Spleen (tissue), 11 donors: ENCODE measurements around the gene PCYT1B. TPM values are rescaled to one million over a fixed set of nuclear protein-coding genes. Genes with fewer than 3 reads are reported as not detected.

ENCODE experiments used
- DNase-seq: peaks from one replicate; pipeline ENCODE4 v3.0.0-alpha.2; 2020
- H3K27ac ChIP-seq, 8 donors: fragments of 200-600 bp; sonication (generic) in 7 of 8; 1 replicate in 4 of 8; 2 replicates in 4 of 8; pipeline versions ENCODE4 v1.5.0 to v1.8.0; 2016 to 2021; ENCODE audit warnings: inconsistent platforms in 4 of 8, mild to moderate bottlenecking in 4 of 8, moderate library complexity in 1 of 8
- H3K27me3 ChIP-seq, 7 donors: fragments of 200-600 bp; sonication (generic) in 6 of 7; replicated peaks in 1 of 7; 1 replicate in 4 of 7; 2 replicates in 3 of 7; pipeline versions ENCODE4 v1.5.0 to v1.8.0; 2016 to 2021; ENCODE audit warnings: inconsistent platforms in 3 of 7, mild to moderate bottlenecking in 1 of 7
- H3K36me3 ChIP-seq, 6 donors: fragments of 200-600 bp; sonication (generic) in 5 of 6; 1 replicate in 4 of 6; 2 replicates in 2 of 6; pipeline versions ENCODE4 v1.5.0 to v1.8.0; 2016 to 2021; ENCODE audit warnings: inconsistent platforms in 2 of 6
- H3K4me1 ChIP-seq, 6 donors: fragments of 200-600 bp; sonication (generic) in 5 of 6; 1 replicate in 3 of 6; 2 replicates in 3 of 6; pipeline versions ENCODE4 v1.5.0 to v1.8.0; 2016 to 2021; ENCODE audit warnings: inconsistent platforms in 3 of 6
- H3K4me3 ChIP-seq, 8 donors: fragments of 200-600 bp; sonication (generic) in 7 of 8; 1 replicate in 4 of 8; 2 replicates in 4 of 8; pipeline versions ENCODE4 v1.5.0 to v1.8.0; 2016 to 2021; ENCODE audit warnings: inconsistent platforms in 4 of 8, mild to moderate bottlenecking in 4 of 8, moderate library complexity in 2 of 8
- H3K9me3 ChIP-seq, 8 donors: fragments of 200-600 bp; sonication (generic) in 7 of 8; 1 replicate in 4 of 8; 2 replicates in 4 of 8; pipeline versions ENCODE4 v1.5.0 to v1.8.0; 2016 to 2021; ENCODE audit warnings: inconsistent platforms in 4 of 8
- POLR2A ChIP-seq, 3 donors: fragments of 450-650 bp; IDR thresholded peaks; one replicate each; pipeline ENCODE4 v1.5.1; 2017; ENCODE audit warnings: antibody characterized with exemption in 3 of 3, mild to moderate bottlenecking in 1 of 3
- POLR2AphosphoS5 ChIP-seq, 3 donors: sonication (generic); formaldehyde crosslinking; IDR thresholded peaks; one replicate each; pipeline ENCODE4 v1.5.1; 2017; ENCODE audit warnings: antibody characterized with exemption in 3 of 3
- WGBS, 5 donors: extraction: QIAGEN DNeasy Blood & Tissue Kit in 3 of 5; methylation state at CpG; one replicate each; pipeline versions ENCODE4 v1.1.5 to v1.1.7; 2013 to 2018; 5-methylcytosine and 5-hydroxymethylcytosine counted together
- intact Hi-C: fragments of 100-400 bp; cut with DNase I; formaldehyde crosslinking; loops from one replicate; pipeline ENCODE4 v1.15.0; 2023; ENCODE audit warnings: low total_unique reads
- polyA plus RNA-seq, 3 donors: library from polyadenylated mRNA; stranded (reverse); fragments of 200-250 nt; gene quantifications; one replicate each; pipeline ENCODE4 v1.2.1, GENCODE V29; 2013
- small RNA-seq, 4 donors: library from RNA; depleted of rRNA; stranded (forward); fragments of <200 nt; gene quantifications; one replicate each; pipeline ENCODE3, GENCODE V24; 2016
- total RNA-seq, 7 donors: library from RNA; depleted of rRNA in 3 of 7; stranded (reverse); fragments of >200 nt in 3 of 7; fragmentation: NEBNext Ultra II Directional in 4 of 7; extraction: Animal tissue kit (Norgen Biotek cat#: 25700) in 4 of 7; gene quantifications; one replicate each; pipeline versions ENCODE4 v1.1.0 to v1.2.1, GENCODE V29; 2016 to 2021
- TF ChIP-seq, protein P1 (sequence below), 11 experiments: fragments of 200-600 bp in 7 of 11; fragments of 450-650 bp in 4 of 11; sonication (generic) in 4 of 11; IDR thresholded peaks in 8 of 11; conservative IDR thresholded peaks in 3 of 11; 1 replicate in 7 of 11; 2 replicates in 4 of 11; pipeline versions ENCODE4 v1.4.0 to v1.8.0; 2016 to 2021; ENCODE audit warnings: antibody characterized with exemption in 11 of 11, inconsistent platforms in 4 of 11, mild to moderate bottlenecking in 1 of 11
- donor health status: healthy with polysubstance abuse.
- donor health status: DM: no; HTN: no; CAD: no; lungs with moderate emphysema.
- donor health status: DM: no; HTN: no; CAD: no.
- donor health status: Bipolar disorder and iron deficiency.
- donor health status: healthy.
- donor health status: DM: no; HTN: no; CAD: no.
- donor health status: DM: yes; HTN: yes; CAD: no.

The PCYT1B gene
- total and polyA plus RNA-seq, 10 donors, result 0.02 to 1.5 (median 0.67) TPM

DNA sequence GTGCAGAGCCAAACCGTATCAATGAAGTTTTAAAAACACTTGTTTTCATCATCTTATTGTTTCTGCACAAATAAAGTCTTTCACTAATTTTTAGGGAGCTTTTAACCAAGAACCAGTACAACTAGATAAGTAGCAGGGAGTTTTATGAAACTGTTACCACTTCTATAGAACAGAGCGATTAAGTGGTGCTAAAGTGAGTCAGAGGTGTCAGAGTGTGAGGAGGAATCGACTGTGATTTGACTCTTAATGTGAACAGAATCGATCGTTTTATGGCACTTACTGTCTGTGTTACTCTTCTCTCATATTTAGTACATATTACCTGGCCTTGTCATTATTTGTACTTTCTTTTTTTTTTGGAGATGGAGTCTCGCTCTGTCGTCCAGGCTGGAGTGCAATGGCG, 138.8 kb downstream of the PCYT1B start:
- Histone ChIP-seq H3K4me1 (no peaks in the 10 kb centered on the region), H3K27me3 (no peaks in the 10 kb centered on the region), H3K36me3 (peaks cover 0 to 86% (median 5%) of the 10 kb centered on the region in 6 donors), H3K27ac (no peak overlapping the region), H3K4me3 (no peak overlapping the region), H3K9me3 (no peaks in the 10 kb centered on the region)
- TF ChIP-seq, protein P1, sequence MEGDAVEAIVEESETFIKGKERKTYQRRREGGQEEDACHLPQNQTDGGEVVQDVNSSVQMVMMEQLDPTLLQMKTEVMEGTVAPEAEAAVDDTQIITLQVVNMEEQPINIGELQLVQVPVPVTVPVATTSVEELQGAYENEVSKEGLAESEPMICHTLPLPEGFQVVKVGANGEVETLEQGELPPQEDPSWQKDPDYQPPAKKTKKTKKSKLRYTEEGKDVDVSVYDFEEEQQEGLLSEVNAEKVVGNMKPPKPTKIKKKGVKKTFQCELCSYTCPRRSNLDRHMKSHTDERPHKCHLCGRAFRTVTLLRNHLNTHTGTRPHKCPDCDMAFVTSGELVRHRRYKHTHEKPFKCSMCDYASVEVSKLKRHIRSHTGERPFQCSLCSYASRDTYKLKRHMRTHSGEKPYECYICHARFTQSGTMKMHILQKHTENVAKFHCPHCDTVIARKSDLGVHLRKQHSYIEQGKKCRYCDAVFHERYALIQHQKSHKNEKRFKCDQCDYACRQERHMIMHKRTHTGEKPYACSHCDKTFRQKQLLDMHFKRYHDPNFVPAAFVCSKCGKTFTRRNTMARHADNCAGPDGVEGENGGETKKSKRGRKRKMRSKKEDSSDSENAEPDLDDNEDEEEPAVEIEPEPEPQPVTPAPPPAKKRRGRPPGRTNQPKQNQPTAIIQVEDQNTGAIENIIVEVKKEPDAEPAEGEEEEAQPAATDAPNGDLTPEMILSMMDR (IDR thresholded peaks at IDR 0.05 in 8 of 11, conservative IDR thresholded peaks at IDR 0.05 in 3 of 11), result no peak
- TF ChIP-seq POLR2AphosphoS5 (IDR thresholded peaks at IDR 0.05) (no peak), POLR2A (IDR thresholded peaks at IDR 0.05) (no peak)
- no peak for DNase-seq
- 84 to 95% (median 87%) methylated on average over 7 to 8 of the region's 8 CpGs for WGBS, 5 donors
- intact Hi-C loops, result no loop called here

Small RNA genes lying within 50 kb of the gene (small RNA-seq; reads per million reads assigned to genes)
- 0 reads per million in 4 donors for gene SNRPEP9

Other genes starting within 250 kb of the PCYT1B start
- gene PDK3, start 182.1 kb downstream of the PCYT1B start, total RNA-seq, result 10 to 100 TPM; 24.1 to 53.0 (median 33.5) TPM
- 10 to 100 TPM in 1 of 3 donors, 1 to 10 TPM in 2; 4.3 to 11.5 (median 6.8) TPM for gene PDK3, start 182.1 kb downstream of the PCYT1B start, polyA plus RNA-seq
- gene POLA1, start 46.6 kb upstream of the PCYT1B start, total RNA-seq, result 10 to 100 TPM; 10.3 to 15.4 (median 12.1) TPM
- 1 to 10 TPM; 2.1 to 3.6 (median 3.0) TPM for gene POLA1, start 46.6 kb upstream of the PCYT1B start, polyA plus RNA-seq